ENCODE data around the gene ZYX.
"Not testable (repeated sequence)": the region's sequence is repeated elsewhere in the genome, so short reads cannot be mapped to it uniquely, and the experiment has no call there.

ZYX gene

DNA sequence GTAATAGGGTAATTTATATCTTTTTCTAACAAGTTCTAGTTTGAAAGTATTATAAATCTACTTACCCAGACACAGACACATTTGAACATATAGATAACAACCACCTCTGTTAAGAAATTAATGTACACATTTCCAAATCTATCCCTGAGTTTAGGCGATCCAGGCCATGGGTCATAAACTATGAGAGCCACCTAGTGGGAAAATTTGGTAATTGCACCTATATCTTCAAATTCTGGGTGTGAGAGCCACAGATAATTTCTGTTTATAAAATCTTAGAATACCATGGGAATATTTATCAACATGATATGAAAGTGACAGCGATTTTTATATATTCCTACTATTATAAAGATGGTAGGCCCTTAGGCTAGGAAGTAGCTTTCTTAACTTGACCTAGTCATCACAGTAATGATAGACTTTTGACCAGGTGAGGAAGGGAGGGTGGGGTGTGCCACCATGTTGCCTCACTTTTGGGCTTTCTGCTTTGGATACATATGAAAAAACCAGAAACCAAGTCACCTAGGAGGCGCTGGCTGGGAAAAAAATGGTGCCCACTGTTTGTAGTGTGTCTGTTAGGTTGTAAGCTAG is 35.5 kb downstream of the ZYX start:
- Histone ChIP-seq H3K36me3 (ENCODE audit: low read depth) (no peaks in the 10 kb centered on the region), H3K27me3 (ENCODE audit: insufficient read depth, poor library complexity, severe bottlenecking) (no peaks in the 10 kb centered on the region), H3K4me3 (ENCODE audit: severe bottlenecking) (no peak overlapping the region), H3K4me1 (ENCODE audit: insufficient read depth, poor library complexity, severe bottlenecking) (peaks cover 17% of the 10 kb centered on the region), H3K27ac (ENCODE audit: poor library complexity, severe bottlenecking) (peak overlapping the region; percentile 70), H3K9me3 (ENCODE audit: severe bottlenecking) (no peaks in the 10 kb centered on the region)
- ATAC-seq (ENCODE audit: low read depth) (peak; percentile 39; the same call in 2 of the 3 replicates), DNase-seq (ENCODE audit: low spot score) (no peak)
- TF ChIP-seq, protein P1, sequence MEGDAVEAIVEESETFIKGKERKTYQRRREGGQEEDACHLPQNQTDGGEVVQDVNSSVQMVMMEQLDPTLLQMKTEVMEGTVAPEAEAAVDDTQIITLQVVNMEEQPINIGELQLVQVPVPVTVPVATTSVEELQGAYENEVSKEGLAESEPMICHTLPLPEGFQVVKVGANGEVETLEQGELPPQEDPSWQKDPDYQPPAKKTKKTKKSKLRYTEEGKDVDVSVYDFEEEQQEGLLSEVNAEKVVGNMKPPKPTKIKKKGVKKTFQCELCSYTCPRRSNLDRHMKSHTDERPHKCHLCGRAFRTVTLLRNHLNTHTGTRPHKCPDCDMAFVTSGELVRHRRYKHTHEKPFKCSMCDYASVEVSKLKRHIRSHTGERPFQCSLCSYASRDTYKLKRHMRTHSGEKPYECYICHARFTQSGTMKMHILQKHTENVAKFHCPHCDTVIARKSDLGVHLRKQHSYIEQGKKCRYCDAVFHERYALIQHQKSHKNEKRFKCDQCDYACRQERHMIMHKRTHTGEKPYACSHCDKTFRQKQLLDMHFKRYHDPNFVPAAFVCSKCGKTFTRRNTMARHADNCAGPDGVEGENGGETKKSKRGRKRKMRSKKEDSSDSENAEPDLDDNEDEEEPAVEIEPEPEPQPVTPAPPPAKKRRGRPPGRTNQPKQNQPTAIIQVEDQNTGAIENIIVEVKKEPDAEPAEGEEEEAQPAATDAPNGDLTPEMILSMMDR (IDR thresholded peaks at IDR 0.05; ENCODE audit: poor library complexity, severe bottlenecking) = peak; percentile 91

GRCh38 chr7:143417734-143418383 is 36.7 kb downstream of the ZYX start:
- no peaks in the 10 kb centered on the region for H3K9me3 ChIP-seq (ENCODE audit: severe bottlenecking)
- no peaks in the 10 kb centered on the region for H3K36me3 ChIP-seq (ENCODE audit: low read depth)
- no peak overlapping the region for H3K27ac ChIP-seq (ENCODE audit: poor library complexity, severe bottlenecking)
- ATAC-seq (ENCODE audit: low read depth) (no peak), DNase-seq (ENCODE audit: low spot score) (no peak)
- no peaks in the 10 kb centered on the region for H3K27me3 ChIP-seq (ENCODE audit: insufficient read depth, poor library complexity, severe bottlenecking)
- TF ChIP-seq, protein P1 (IDR thresholded peaks at IDR 0.05; ENCODE audit: poor library complexity, severe bottlenecking) = no peak
- H3K4me3 ChIP-seq (ENCODE audit: severe bottlenecking) = no peak overlapping the region
- peaks cover 17% of the 10 kb centered on the region for H3K4me1 ChIP-seq (ENCODE audit: insufficient read depth, poor library complexity, severe bottlenecking)

GRCh38 chr7:143418681-143419458 is 37.7 kb downstream of the ZYX start:
- no peak for ATAC-seq (ENCODE audit: low read depth)
- no peak overlapping the region for H3K4me3 ChIP-seq (ENCODE audit: severe bottlenecking)
- no peak overlapping the region for H3K27ac ChIP-seq (ENCODE audit: poor library complexity, severe bottlenecking)

GRCh38 chr7:143419880-143420279 is 38.7 kb downstream of the ZYX start:
- Histone ChIP-seq H3K27me3 (ENCODE audit: insufficient read depth, poor library complexity, severe bottlenecking) (no peaks in the 10 kb centered on the region), H3K9me3 (ENCODE audit: severe bottlenecking) (no peaks in the 10 kb centered on the region), H3K4me3 (ENCODE audit: severe bottlenecking) (no peak overlapping the region), H3K4me1 (ENCODE audit: insufficient read depth, poor library complexity, severe bottlenecking) (peaks cover 17% of the 10 kb centered on the region), H3K36me3 (ENCODE audit: low read depth) (no peaks in the 10 kb centered on the region), H3K27ac (ENCODE audit: poor library complexity, severe bottlenecking) (no peak overlapping the region)
- DNase-seq (ENCODE audit: low spot score) (no peak), ATAC-seq (ENCODE audit: low read depth) (no peak)
- TF ChIP-seq, protein P1 (IDR thresholded peaks at IDR 0.05; ENCODE audit: poor library complexity, severe bottlenecking) = no peak

More at GRCh38 chr7:143418681-143419458, 37.7 kb downstream of the ZYX start:
- H3K4me1 ChIP-seq (ENCODE audit: insufficient read depth, poor library complexity, severe bottlenecking) = peaks cover 17% of the 10 kb centered on the region
- no peaks in the 10 kb centered on the region for H3K9me3 ChIP-seq (ENCODE audit: severe bottlenecking)
- no peak for DNase-seq (ENCODE audit: low spot score)
- no peaks in the 10 kb centered on the region for H3K27me3 ChIP-seq (ENCODE audit: insufficient read depth, poor library complexity, severe bottlenecking)
- H3K36me3 ChIP-seq (ENCODE audit: low read depth) = no peaks in the 10 kb centered on the region
- TF ChIP-seq, protein P1 (IDR thresholded peaks at IDR 0.05; ENCODE audit: poor library complexity, severe bottlenecking) = no peak

DNA sequence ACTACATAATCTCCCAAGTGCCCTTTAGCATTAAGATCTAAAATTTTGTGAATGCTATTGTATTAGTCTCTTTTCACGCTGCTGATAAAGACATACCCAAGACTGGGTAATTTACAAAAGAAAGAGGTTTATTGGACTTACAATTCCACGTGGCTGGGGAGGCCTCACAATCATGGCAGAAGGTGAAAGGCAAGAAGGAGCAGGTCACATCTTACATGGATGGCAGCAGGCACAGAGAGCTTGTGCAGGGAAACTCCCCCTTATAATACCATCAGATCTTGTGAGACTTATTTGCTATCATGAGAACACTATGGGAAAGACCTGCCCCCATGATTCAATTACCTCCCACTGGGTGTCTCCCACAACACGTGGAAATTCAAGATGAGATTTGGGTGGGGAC is 39.5 kb downstream of the ZYX start:
- ATAC-seq (ENCODE audit: low read depth); H3K36me3 ChIP-seq (ENCODE audit: low read depth); H3K27ac ChIP-seq (ENCODE audit: poor library complexity, severe bottlenecking); H3K9me3 ChIP-seq (ENCODE audit: severe bottlenecking); H3K27me3 ChIP-seq (ENCODE audit: insufficient read depth, poor library complexity, severe bottlenecking); DNase-seq (ENCODE audit: low spot score); H3K4me3 ChIP-seq (ENCODE audit: severe bottlenecking): not testable (repeated sequence)
- H3K4me1 ChIP-seq (ENCODE audit: insufficient read depth, poor library complexity, severe bottlenecking) = peaks cover 13% of the 10 kb centered on the region

Data from RWPE2 (cell line).